ENCODE data around the gene OR2T1.
"Not testable (repeated sequence)": the region's sequence is repeated elsewhere in the genome, so short reads cannot be mapped to it uniquely, and the experiment has no call there.

OR2T1 gene

DNA sequence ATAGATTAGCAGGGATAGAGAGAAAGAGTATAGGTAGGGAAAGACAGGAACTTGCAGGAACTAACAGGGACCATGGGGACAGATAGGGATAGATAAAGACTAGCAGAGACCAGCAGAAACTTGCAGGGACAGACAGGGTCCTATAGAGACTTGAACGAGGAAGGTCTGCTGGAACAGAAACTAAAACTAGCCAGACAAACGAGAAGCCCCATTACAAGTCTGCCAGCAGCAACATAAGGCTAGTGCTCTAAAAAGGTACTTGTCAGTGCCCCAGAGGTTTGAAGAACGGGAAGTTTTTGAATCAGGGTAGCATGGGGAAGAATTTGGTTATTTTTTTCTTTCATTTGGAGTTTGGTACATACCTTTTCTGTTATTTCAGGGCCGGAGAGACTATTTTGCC lies 29.4 kb downstream of the OR2T1 start:
- in situ Hi-C loops (cut with HindIII; ENCODE audit: low pct_ligation_motif_present, low pct_unique_long_range_greater_than_20kb, low sequenced_read_pairs); DNase-seq: not testable (repeated sequence)

DNA sequence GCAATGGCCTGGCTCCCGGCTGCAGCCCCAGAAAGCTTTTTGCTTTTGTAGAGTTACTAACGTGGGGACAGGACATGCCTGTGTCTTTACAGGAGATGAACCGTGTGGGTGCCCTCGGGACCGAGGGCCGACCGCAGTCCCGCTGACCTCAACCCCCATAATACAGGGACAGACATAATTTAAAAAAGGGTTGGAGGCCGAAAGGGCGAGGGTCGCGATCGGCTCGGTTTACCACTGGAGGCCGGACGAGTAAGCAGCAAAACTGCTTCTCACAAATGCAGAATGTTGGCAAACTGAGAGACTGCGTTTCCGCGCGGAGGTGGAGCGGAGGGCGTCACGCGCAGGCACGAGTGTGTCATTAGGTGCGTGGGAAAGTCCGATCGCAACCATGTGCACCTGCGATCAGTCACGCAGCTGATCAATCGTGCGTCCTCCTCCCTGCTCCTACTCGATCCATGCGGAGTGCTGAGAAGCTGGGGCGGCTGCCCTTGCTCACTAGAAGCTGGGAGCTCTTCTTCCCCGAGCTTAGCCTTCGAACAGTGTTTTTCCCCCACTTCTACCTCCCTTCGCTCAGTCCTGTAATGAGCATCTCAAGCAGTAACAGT lies 31.1 kb downstream of the OR2T1 start:
- in situ Hi-C loops (cut with HindIII; ENCODE audit: low pct_ligation_motif_present, low pct_unique_long_range_greater_than_20kb, low sequenced_read_pairs); DNase-seq: not testable (repeated sequence)

- DNase-seq; in situ Hi-C loops (cut with HindIII; ENCODE audit: low pct_ligation_motif_present, low pct_unique_long_range_greater_than_20kb, low sequenced_read_pairs): not testable (repeated sequence)
Observed at GRCh38 chr1:248434913-248435312, 32.1 kb downstream of the OR2T1 start.

- in situ Hi-C loops (cut with HindIII; ENCODE audit: low pct_ligation_motif_present, low pct_unique_long_range_greater_than_20kb, low sequenced_read_pairs); DNase-seq: not testable (repeated sequence)
Observed at GRCh38 chr1:248436303-248436702, 33.5 kb downstream of the OR2T1 start.

DNA sequence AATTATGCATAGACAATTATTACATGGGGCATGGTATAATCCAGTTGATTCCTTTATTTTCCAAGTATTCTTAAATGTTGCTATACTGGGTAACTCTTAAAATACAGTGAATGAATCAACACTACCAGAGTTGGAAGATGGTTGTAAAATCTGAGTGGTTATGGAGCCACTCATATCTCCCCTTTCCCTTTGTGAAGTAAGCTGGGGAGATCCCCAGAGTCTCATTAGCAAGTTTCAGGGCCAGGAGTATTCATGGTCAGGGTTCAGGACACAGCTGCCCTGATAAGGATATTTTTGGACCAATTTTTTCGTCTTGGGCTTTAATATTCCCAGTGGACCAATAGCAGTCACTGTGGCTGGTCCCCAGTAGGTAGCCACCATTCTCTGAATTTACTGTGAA lies 35.8 kb downstream of the OR2T1 start:
- DNase-seq; in situ Hi-C loops (cut with HindIII; ENCODE audit: low pct_ligation_motif_present, low pct_unique_long_range_greater_than_20kb, low sequenced_read_pairs): not testable (repeated sequence)

DNA sequence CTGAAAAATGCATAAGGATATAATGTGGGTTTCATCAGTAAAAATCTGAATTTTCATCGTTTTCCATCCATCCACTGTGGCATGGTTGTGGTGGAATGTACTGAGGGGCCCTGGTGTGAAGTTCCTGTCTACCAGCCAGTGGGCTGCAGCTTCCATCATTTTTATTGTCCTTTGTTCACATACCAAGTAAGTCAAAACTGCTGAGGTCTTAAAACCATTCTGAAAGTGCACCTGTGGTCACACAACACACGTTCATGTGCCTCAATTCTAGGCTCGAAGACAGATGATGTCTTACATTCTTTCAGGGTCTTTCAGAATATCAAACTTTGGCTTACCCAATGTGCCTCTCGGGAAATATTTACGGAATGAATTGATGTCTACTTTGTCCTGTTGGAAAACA lies 36.4 kb downstream of the OR2T1 start:
- in situ Hi-C loops (cut with HindIII; ENCODE audit: low pct_ligation_motif_present, low pct_unique_long_range_greater_than_20kb, low sequenced_read_pairs); DNase-seq: not testable (repeated sequence)

GRCh38 chr1:248442500-248443277 lies 39.8 kb downstream of the OR2T1 start:
- in situ Hi-C loops (cut with HindIII; ENCODE audit: low pct_ligation_motif_present, low pct_unique_long_range_greater_than_20kb, low sequenced_read_pairs); DNase-seq: not testable (repeated sequence)

DNA sequence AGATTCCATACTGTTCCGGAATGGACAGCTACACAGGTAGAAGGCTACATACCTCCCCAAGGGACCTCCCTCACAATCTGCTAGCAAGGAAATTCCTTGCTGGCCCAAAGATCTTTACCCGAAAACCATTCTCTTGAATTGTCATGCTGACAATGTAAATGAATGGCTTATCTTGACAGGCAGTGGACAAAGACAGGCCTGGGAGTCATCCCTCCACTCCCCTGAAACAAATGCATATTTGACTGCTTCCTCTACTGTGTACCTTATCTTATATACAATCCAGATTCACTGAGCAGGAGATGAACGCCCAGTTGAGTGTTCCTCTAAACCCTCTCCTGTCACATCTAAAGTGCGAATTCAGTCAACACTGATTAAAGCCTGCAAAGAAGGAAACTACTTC lies 41.8 kb downstream of the OR2T1 start:
- in situ Hi-C loops (cut with HindIII; ENCODE audit: low pct_ligation_motif_present, low pct_unique_long_range_greater_than_20kb, low sequenced_read_pairs); DNase-seq: not testable (repeated sequence)

- in situ Hi-C loops (cut with HindIII; ENCODE audit: low pct_ligation_motif_present, low pct_unique_long_range_greater_than_20kb, low sequenced_read_pairs); DNase-seq: not testable (repeated sequence)
Observed at GRCh38 chr1:248445399-248445798, 42.6 kb downstream of the OR2T1 start, which contains the start of gene OR2T2. Gene OR2T2 (plus strand): TSS chr1:248445637. CDS start chr1:248452798, 7,161 bp downstream.

GRCh38 chr1:248448409-248449074 lies 45.7 kb downstream of the OR2T1 start:
- in situ Hi-C loops (cut with HindIII; ENCODE audit: low pct_ligation_motif_present, low pct_unique_long_range_greater_than_20kb, low sequenced_read_pairs): not testable (repeated sequence)

DNA sequence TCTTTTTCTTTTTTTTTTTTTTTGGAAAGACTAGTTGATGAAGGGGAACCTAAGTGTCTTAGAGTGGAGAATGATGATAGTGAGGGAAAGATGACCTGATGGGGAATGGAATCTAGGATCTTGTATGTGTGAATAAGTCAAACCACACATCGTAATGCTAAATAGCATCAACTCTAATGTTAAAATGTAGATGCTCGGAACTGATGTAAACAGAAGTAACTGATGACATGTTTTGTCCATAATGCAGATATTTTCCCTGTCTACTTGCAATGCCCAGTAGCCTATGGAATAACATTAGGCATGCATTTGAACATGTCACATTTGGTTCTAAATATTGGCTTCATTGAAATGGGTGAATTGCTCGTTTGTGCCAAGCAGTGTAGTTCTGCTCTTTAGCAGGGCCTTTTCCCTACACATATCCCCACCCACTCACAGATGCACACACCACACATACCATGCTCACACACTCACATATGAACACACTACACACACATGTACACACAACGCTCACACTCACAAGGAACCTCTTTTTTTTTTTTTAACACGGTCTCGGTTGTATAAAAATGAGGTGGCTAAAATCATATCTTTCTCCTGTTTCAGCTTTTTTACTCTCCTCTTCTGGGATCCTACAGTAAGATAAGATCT lies 47.1 kb downstream of the OR2T1 start:
- DNase-seq; in situ Hi-C loops (cut with HindIII; ENCODE audit: low pct_ligation_motif_present, low pct_unique_long_range_greater_than_20kb, low sequenced_read_pairs): not testable (repeated sequence)

More at GRCh38 chr1:248448409-248449074, 45.7 kb downstream of the OR2T1 start:
- DNase-seq: not testable (repeated sequence)

DNA sequence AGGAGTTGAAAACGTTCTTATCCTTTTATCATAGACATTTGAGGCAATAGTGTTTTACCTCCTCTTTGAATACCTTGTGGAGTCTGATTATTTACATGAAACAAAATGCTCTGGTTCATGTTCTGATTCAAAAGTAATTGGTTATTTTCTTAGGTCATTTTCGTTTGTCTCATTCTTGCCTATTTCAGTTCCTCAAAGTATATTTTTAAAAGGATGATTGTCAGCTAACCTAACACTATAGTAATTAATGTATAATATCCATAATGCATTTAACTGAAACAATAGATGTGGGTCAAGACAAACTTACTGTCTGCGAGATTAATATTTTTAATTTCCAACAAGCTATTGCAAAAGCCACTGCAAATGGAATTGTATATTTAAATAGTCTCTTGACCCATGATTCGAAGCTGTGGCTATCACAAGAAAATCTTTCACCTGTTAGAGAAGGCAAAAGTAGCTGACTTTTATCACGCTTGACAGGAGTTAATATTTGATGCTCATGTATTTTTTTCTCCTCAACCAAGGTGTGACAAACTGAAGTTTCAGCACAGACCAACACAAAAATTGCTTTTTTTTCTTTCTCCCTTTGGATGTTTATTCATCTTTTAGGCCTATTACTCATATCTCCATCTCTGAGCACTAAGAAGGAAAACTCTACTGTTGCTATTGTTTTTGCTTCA lies 47.8 kb downstream of the OR2T1 start:
- in situ Hi-C loops (cut with HindIII; ENCODE audit: low pct_ligation_motif_present, low pct_unique_long_range_greater_than_20kb, low sequenced_read_pairs); DNase-seq: not testable (repeated sequence)

DNA sequence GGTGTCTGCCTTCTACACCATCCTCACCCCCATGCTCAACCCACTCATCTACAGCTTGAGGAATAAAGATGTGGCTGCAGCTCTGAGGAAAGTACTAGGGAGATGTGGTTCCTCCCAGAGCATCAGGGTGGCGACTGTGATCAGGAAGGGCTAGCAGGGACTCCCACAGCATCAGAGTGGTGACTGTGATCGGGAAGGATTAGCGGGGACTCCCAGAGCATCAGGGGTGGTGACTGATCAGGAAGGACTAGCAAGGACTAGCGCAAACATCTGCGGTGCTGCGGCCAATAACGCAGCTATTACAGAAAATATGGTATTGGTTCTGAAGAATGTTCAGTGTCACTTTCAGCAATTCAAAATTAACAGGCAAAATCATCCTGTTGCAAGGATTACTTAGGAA lies 50.8 kb downstream of the OR2T1 start:
- DNase-seq; in situ Hi-C loops (cut with HindIII; ENCODE audit: low pct_ligation_motif_present, low pct_unique_long_range_greater_than_20kb, low sequenced_read_pairs): not testable (repeated sequence)

- in situ Hi-C loops (cut with HindIII; ENCODE audit: low pct_ligation_motif_present, low pct_unique_long_range_greater_than_20kb, low sequenced_read_pairs); DNase-seq: not testable (repeated sequence)
Observed at GRCh38 chr1:248455045-248455444, 52.2 kb downstream of the OR2T1 start.

DNA sequence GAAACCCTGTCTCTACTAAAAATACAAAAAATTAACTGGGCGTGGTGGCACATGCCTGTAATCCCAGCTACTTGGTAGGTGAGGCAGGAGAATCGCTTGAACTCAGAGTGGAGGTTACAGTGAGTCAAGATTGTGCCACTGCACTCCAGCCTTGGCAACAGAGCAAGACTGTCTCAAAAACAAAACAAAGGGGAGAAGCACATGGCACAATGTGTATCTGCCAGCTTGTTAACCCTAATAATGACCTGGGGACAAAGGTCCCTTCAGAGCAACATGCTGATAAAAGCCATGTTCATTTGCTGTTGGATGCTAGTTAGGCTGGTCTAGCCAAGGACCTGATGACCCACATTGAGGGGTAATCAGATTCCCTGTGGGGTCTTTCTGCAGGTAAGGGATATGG lies 53.8 kb downstream of the OR2T1 start:
- DNase-seq; in situ Hi-C loops (cut with HindIII; ENCODE audit: low pct_ligation_motif_present, low pct_unique_long_range_greater_than_20kb, low sequenced_read_pairs): not testable (repeated sequence)
